K562 (cell line): ENCODE data around the gene FTH1. TPM values are rescaled to one million over a fixed set of nuclear protein-coding genes. Genes with fewer than 3 reads are reported as not detected.

ENCODE experiments used
- BCLAF1 ChIP-seq, 2 experiments: fragments of 450-650 bp in 1 of 2; IDR thresholded peaks; 2 replicates each; pipeline ENCODE4 v1.6.1; 2011 to 2017; ENCODE audit warnings: low read depth in 2 of 2, antibody characterized with exemption in 1 of 2, borderline replicate concordance in 1 of 2, low read length in 1 of 2, mild to moderate bottlenecking in 1 of 2, mixed read lengths in 1 of 2; ENCODE audit not compliant: control insufficient read depth in 1 of 2
- C11orf30 ChIP-seq: fragments of 450-650 bp; IDR thresholded peaks from 2 replicates; pipeline ENCODE4 v1.6.1; 2016; ENCODE audit warnings: low read depth, mild to moderate bottlenecking
- CSDE1 ChIP-seq, 2 experiments: fragments of 450-650 bp; IDR thresholded peaks; 2 replicates each; pipeline ENCODE4 v1.6.1; 2016; ENCODE audit warnings: mild to moderate bottlenecking in 1 of 2
- DPF2 ChIP-seq: fragments of 450-650 bp; IDR thresholded peaks from 2 replicates; pipeline ENCODE4 v1.6.1; 2016
- ELF4 ChIP-seq: fragments of 450-650 bp; formaldehyde crosslinking; IDR thresholded peaks from 2 replicates; pipeline ENCODE4 v1.4.0; 2022; ENCODE audit warnings: missing genetic modification characterization
- ELK3 ChIP-seq: fragments of 450-650 bp; formaldehyde crosslinking; IDR thresholded peaks from 2 replicates; pipeline ENCODE4 v1.4.0; 2020; ENCODE audit warnings: mild to moderate bottlenecking
- ESRRB ChIP-seq: fragments of 250-450 bp; sonication (Bioruptor Pico); IDR thresholded peaks from 2 replicates; pipeline ENCODE4 v1.5.0; 2020; ENCODE audit warnings: mild to moderate bottlenecking, moderate library complexity, borderline replicate concordance
- FOS ChIP-seq: IDR thresholded peaks from 3 replicates; pipeline ENCODE4 v1.6.1; 2011; ENCODE audit not compliant: insufficient read length; ENCODE audit errors: extremely low read depth
- FOSL1 ChIP-seq: fragments of 200-800 bp; sonication (Bioruptor generic); conservative IDR thresholded peaks from 2 replicates; pipeline ENCODE4 v1.6.1; 2016; ENCODE audit warnings: missing genetic modification characterization, missing compliant biosample characterization
- HNRNPK ChIP-seq: fragments of 200-400 bp; formaldehyde crosslinking; IDR thresholded peaks from one replicate; pipeline ENCODE4 v1.6.1; 2018; ENCODE audit warnings: mild to moderate bottlenecking, low read depth, low read length; ENCODE audit not compliant: poor library complexity, severe bottlenecking
- KDM2B ChIP-seq: fragments of 250-450 bp; sonication (Bioruptor Pico); IDR thresholded peaks from 2 replicates; pipeline ENCODE4 v1.8.0; 2021; ENCODE audit warnings: mild to moderate bottlenecking, moderate library complexity
- MCM7 ChIP-seq, 2 experiments: fragments of 450-650 bp; IDR thresholded peaks; 2 replicates each; pipeline ENCODE4 v1.6.1; 2016 to 2018
- MTF1 ChIP-seq: fragments of 250-450 bp; sonication (Bioruptor Pico); IDR thresholded peaks from 2 replicates; pipeline ENCODE4 v1.9.0; 2021; ENCODE audit warnings: moderate library complexity, mild to moderate bottlenecking, inconsistent platforms, borderline replicate concordance
- NCOA2 ChIP-seq, 2 experiments: fragments of 450-650 bp; IDR thresholded peaks; 2 replicates each; pipeline ENCODE4 v1.6.1; 2018; ENCODE audit warnings: mild to moderate bottlenecking in 2 of 2, moderate library complexity in 1 of 2; ENCODE audit not compliant: partially characterized antibody in 2 of 2
- POLR3G ChIP-seq: IDR thresholded peaks from 2 replicates; pipeline ENCODE4 v1.6.1; 2011; ENCODE audit not compliant: insufficient read length, insufficient replicate concordance; ENCODE audit errors: extremely low read depth
- RAD21 ChIP-seq, 2 experiments: fragments of 250-450 bp in 1 of 2; fragments of 450-650 bp in 1 of 2; sonication (Bioruptor Pico) in 1 of 2; formaldehyde crosslinking in 1 of 2; IDR thresholded peaks in 1 of 2; conservative IDR thresholded peaks in 1 of 2; 2 replicates each; pipeline versions ENCODE4 v1.4.0 to v1.8.0; 2020 to 2022; ENCODE audit warnings: mild to moderate bottlenecking in 2 of 2, moderate library complexity in 1 of 2
- TCF15 ChIP-seq: fragments of 250-450 bp; sonication (Bioruptor Pico); IDR thresholded peaks from 2 replicates; pipeline ENCODE4 v1.8.0; 2022; ENCODE audit warnings: moderate library complexity, mild to moderate bottlenecking, inconsistent platforms
- WHSC1 ChIP-seq: IDR thresholded peaks from one replicate; pipeline ENCODE4 v1.6.1; 2012; ENCODE audit warnings: low read length, control low read depth, inconsistent platforms
- XRCC3 ChIP-seq: fragments of 450-650 bp; IDR thresholded peaks from 2 replicates; pipeline ENCODE4 v1.6.1; 2017; ENCODE audit warnings: mild to moderate bottlenecking, moderate library complexity
- ZBTB8A ChIP-seq: fragments of 450-650 bp; IDR thresholded peaks from 2 replicates; pipeline ENCODE4 v1.6.1; 2018; ENCODE audit warnings: mild to moderate bottlenecking, moderate library complexity; ENCODE audit not compliant: partially characterized antibody
- ZNF124 ChIP-seq: sonication (generic); formaldehyde crosslinking; IDR thresholded peaks from 2 replicates; pipeline ENCODE4 v1.8.1; 2022; ENCODE audit warnings: missing genetic modification reagents
- ZNF143 ChIP-seq: sonication (generic); formaldehyde crosslinking; IDR thresholded peaks from 2 replicates; pipeline ENCODE4 v1.9.0; 2022; ENCODE audit warnings: mild to moderate bottlenecking, missing genetic modification reagents
- ZNF583 ChIP-seq: fragments of 250-450 bp; sonication (Bioruptor Pico); IDR thresholded peaks from 2 replicates; pipeline ENCODE4 v1.4.0; 2020
- polyA plus RNA-seq, 8 experiments: library from polyadenylated mRNA; depleted of rRNA in 4 of 8; stranded (reverse) in 5 of 8; unstranded in 3 of 8; fragments of >200 nt; fragmentation: Nextera tagmentation in 2 of 8; fragmentation: Illumina TruSeq in 1 of 8; extraction: Ambion mirVana in 2 of 8; extraction: Trizol in 1 of 8; gene quantifications; 2 replicates each; pipeline versions ENCODE4 v1.2.1 to v1.2.3, GENCODE V29; 2011 to 2014; ENCODE audit warnings: inconsistent platforms in 1 of 8, missing spikeins in 1 of 8
- total RNA-seq, 7 experiments: library from RNA; depleted of rRNA in 6 of 7; stranded (reverse); fragments of >200 nt in 6 of 7; fragmentation: Illumina TruSeq in 2 of 7; extraction: Trizol in 2 of 7; gene quantifications; 2 replicates each; pipeline versions ENCODE4 v1.2.1 to v1.2.3, GENCODE V29; 2011 to 2021; ENCODE audit warnings: low replicate concordance in 1 of 7

The FTH1 gene
- total and polyA plus RNA-seq, 9 of the 15 experiments (the other 6 are each of a cell fraction or from before 2014, with no cell fraction given), result 370 to 3,146 (median 802) TPM

GRCh38 chr11:61954106-61954850 lies 13.2 kb downstream of the FTH1 start (continued):
- TF ChIP-seq BCLAF1 (IDR thresholded peaks at IDR 0.05; ENCODE audit: borderline replicate concordance in 1 of 2, control insufficient read depth in 1 of 2, low read depth in 2 of 2, low read length in 1 of 2), result no peak
- TF ChIP-seq ZNF124 (CRISPR knock-in tag), result no peak
- no peak for TF ChIP-seq ZNF143 (CRISPR knock-in tag)
- TF ChIP-seq NCOA2 (IDR thresholded peaks at IDR 0.05; ENCODE audit: partially characterized antibody in 2 of 2), result no peak
- TF ChIP-seq FOSL1 (tag), result no peak; the same call in 1 of the 2 replicates
- TF ChIP-seq ELK3, result no peak
- no peak for TF ChIP-seq ZNF583 (CRISPR knock-in tag)
- TF ChIP-seq ZBTB8A, result no peak
- TF ChIP-seq MTF1, result no peak
- no peak for TF ChIP-seq ESRRB
- TF ChIP-seq WHSC1, result no peak
- no peak for TF ChIP-seq XRCC3
- peak; percentile 68 for TF ChIP-seq C11orf30
- TF ChIP-seq ELF4 (CRISPR knock-in tag), result no peak
- no peak for TF ChIP-seq FOS
- TF ChIP-seq RAD21 (CRISPR knock-in tag; conservative IDR thresholded peaks at IDR 0.05 in 1 of 2, IDR thresholded peaks at IDR 0.05 in 1 of 2), result peak; percentile 63 to 74
- TF ChIP-seq HNRNPK, result no peak
- no peak for TF ChIP-seq MCM7 (IDR thresholded peaks at IDR 0.05)
- no peak for TF ChIP-seq CSDE1 (IDR thresholded peaks at IDR 0.05)
- TF ChIP-seq TCF15 (CRISPR knock-in tag), result no peak
- no peak for TF ChIP-seq KDM2B (CRISPR knock-in tag)
- peak; percentile 57; the same call in 1 of the 2 replicates for TF ChIP-seq DPF2
- no peak for TF ChIP-seq POLR3G
